Calu3 (cell line): ENCODE results near the gene C19orf85. TPM values are rescaled to one million over a fixed set of nuclear protein-coding genes. Genes with fewer than 3 reads are reported as not detected.

ENCODE experiments used
- BruUV-seq: library from RNA; stranded (reverse); fragments of 400-500 nt; replicated peaks from 2 replicates; lab custom pipeline; 2021; lab: Mats Ljungman, UMichigan
- CTCF ChIA-PET: fragments of 300-600 bp; sonication (Branson Sonifier 250); formaldehyde crosslinking; loops from one replicate; lab custom pipeline; 2022; ENCODE audit warnings: antibody characterized with exemption; lab: Charles Lee
- DNase-seq: peaks from one replicate; pipeline ENCODE4 v3.0.0; 2022
- H3K27ac Mint-ChIP-seq: one replicate; pipeline ENCODE4 v1.8.0; 2022; ENCODE audit warnings: mixed read lengths; ENCODE audit not compliant: unreplicated experiment
- H3K27me3 Mint-ChIP-seq: one replicate; pipeline ENCODE4 v1.8.0; 2022; ENCODE audit warnings: mixed read lengths; ENCODE audit not compliant: unreplicated experiment
- H3K36me3 Mint-ChIP-seq: one replicate; pipeline ENCODE4 v1.8.0; 2022; ENCODE audit warnings: mild to moderate bottlenecking, moderate library complexity, mixed read lengths; ENCODE audit not compliant: insufficient read depth, unreplicated experiment
- H3K4me1 Mint-ChIP-seq: one replicate; pipeline ENCODE4 v1.8.0; 2022; ENCODE audit warnings: mild to moderate bottlenecking, low read depth, mixed read lengths; ENCODE audit not compliant: unreplicated experiment
- H3K4me3 Mint-ChIP-seq: one replicate; pipeline ENCODE4 v1.8.0; 2022; ENCODE audit warnings: mild to moderate bottlenecking, low read depth, moderate library complexity, mixed read lengths; ENCODE audit not compliant: unreplicated experiment
- H3K9me3 Mint-ChIP-seq: one replicate; pipeline ENCODE4 v1.8.0; 2022; ENCODE audit warnings: low read depth, mixed read lengths; ENCODE audit not compliant: unreplicated experiment
- intact Hi-C: fragments of 100-400 bp; cut with micrococcal nuclease; formaldehyde crosslinking; loops from one replicate; pipeline ENCODE4 v1.10.0; 2022; ENCODE audit not compliant: unreplicated experiment
- total RNA-seq: library from RNA; stranded (reverse); gene quantifications from 2 replicates; pipeline ENCODE4 v1.2.3, GENCODE V29; 2022
- TF ChIP-seq, protein P1 (sequence below): fragments of 200-600 bp; IDR thresholded peaks from one replicate; pipeline ENCODE4 v1.8.0; 2022; ENCODE audit warnings: antibody characterized with exemption; ENCODE audit not compliant: unreplicated experiment

Gene C19orf85
- total RNA-seq, 1 experiment from 2014 or later, result not detected

DNA sequence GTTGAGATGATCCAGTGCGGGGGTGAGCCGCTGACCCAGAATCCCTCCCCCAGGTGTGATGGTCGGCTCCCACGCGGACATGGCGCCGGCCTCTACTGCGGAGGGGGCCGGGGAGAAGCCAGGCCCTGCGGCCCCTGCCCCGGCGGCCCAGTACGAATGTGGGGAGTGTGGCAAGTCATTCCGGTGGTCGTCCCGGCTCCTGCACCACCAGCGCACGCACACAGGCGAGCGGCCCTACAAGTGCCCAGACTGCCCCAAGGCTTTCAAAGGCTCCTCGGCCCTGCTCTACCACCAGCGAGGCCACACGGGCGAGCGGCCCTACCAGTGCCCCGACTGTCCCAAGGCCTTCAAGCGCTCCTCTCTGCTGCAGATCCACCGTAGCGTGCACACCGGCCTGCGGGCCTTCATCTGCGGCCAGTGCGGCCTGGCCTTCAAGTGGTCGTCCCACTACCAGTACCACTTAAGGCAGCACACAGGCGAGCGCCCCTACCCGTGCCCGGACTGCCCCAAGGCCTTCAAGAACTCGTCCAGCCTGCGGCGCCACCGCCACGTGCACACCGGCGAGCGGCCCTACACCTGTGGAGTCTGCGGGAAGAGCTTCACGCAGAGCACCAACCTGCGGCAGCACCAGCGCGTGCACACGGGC is 16.7 kb upstream of the C19orf85 start:
- intact Hi-C loops, result no loop called here
- CTCF ChIA-PET, result no interaction called here
- DNase-seq, result no peak
- Mint-ChIP-seq H3K4me3 (no peak overlapping the region), H3K4me1 (peaks cover 35% of the 10 kb centered on the region), H3K27ac (no peak overlapping the region), H3K27me3 (no peaks in the 10 kb centered on the region), H3K36me3 (peaks cover 67% of the 10 kb centered on the region), H3K9me3 (no peaks in the 10 kb centered on the region)
- no TSS peak for BruUV-seq
- TF ChIP-seq, protein P1, sequence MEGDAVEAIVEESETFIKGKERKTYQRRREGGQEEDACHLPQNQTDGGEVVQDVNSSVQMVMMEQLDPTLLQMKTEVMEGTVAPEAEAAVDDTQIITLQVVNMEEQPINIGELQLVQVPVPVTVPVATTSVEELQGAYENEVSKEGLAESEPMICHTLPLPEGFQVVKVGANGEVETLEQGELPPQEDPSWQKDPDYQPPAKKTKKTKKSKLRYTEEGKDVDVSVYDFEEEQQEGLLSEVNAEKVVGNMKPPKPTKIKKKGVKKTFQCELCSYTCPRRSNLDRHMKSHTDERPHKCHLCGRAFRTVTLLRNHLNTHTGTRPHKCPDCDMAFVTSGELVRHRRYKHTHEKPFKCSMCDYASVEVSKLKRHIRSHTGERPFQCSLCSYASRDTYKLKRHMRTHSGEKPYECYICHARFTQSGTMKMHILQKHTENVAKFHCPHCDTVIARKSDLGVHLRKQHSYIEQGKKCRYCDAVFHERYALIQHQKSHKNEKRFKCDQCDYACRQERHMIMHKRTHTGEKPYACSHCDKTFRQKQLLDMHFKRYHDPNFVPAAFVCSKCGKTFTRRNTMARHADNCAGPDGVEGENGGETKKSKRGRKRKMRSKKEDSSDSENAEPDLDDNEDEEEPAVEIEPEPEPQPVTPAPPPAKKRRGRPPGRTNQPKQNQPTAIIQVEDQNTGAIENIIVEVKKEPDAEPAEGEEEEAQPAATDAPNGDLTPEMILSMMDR, result no peak

DNA sequence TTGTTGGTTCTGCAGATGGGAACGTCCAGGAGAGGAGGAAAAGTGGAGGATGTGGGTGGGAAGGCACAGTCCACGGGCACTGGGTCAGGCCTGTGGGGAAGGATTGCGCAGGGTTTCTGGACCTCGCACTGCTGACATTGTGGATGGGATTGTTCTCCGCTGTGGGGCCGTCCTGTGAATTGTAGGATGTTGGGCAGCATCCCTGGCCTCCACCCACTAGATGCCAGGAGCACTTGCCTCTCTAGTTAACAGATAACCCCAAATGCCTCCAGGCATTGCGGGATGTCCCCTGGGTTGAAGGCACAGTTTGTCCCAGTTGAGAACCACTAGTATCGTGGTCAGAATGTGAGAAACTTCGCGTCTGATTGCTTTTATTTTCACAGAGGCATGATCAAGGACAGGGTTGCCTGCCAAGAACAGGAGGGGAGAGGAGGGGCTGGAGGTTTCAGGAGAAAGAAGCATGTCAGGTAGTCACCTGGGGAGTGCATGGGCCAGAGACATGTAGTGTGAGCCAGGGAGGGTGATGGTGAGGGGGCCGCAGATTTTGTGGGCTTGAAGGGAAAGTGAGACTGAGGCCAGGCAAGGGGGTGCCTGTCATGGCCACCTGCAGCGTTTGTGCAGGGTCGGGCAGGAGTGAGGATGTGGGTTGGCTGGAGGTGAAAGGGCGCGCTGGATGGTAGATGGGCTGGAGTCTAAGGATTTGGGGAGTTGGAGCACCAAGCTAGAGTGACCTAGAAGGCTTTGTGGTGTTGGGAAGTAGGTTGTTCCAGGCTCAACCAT is 15.1 kb upstream of the C19orf85 start:
- Mint-ChIP-seq H3K9me3 (no peaks in the 10 kb centered on the region), H3K4me1 (peaks cover 28% of the 10 kb centered on the region), H3K4me3 (no peak overlapping the region), H3K27ac (peak overlapping the region; percentile 12), H3K36me3 (peaks cover 61% of the 10 kb centered on the region), H3K27me3 (no peaks in the 10 kb centered on the region)
- CTCF ChIA-PET, result interaction anchor here (0.6 to 0.7 kb wide), 2 partner anchors 204 to 444 kb away, joined by 3 to 4 read pairs; no protein-coding TSS in a partner anchor
- no peak for DNase-seq
- intact Hi-C loops, result no loop called here
- TF ChIP-seq, protein P1, result no peak
- BruUV-seq, result no TSS peak

DNA sequence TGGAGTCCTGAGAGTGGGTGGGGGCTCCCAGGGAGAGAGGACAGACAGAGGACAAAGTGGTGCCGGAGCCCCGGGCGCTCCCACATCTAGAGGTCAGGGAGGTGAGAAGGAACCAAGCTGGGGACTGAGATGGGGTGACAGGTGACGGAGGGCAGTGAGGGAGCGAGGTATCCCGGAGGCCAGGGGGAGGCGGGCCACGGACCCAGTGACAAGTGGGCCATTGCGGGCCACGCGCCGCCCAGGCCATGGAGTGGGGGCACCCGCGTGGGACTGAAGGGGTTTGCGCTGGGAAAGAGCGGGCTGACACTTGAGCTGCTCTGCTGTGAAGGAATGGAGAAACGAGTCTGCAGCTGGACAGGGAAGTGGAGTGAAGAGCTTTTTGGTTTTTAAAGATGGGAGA is 14.5 kb upstream of the C19orf85 start:
- H3K9me3 Mint-ChIP-seq, result no peaks in the 10 kb centered on the region
- H3K4me3 Mint-ChIP-seq, result peak overlapping the region; percentile 3
- CTCF ChIA-PET, result interaction anchor here (0.6 kb wide), 1 partner anchor 203 kb away, joined by 3 read pairs; no protein-coding TSS in a partner anchor
- H3K27ac Mint-ChIP-seq, result peak overlapping the region; percentile 12
- DNase-seq, result no peak
- H3K4me1 Mint-ChIP-seq, result peaks cover 28% of the 10 kb centered on the region
- TF ChIP-seq, protein P1, result no peak
- peaks cover 55% of the 10 kb centered on the region for H3K36me3 Mint-ChIP-seq
- no peaks in the 10 kb centered on the region for H3K27me3 Mint-ChIP-seq
- intact Hi-C loops, result no loop called here
- no TSS peak for BruUV-seq

DNA sequence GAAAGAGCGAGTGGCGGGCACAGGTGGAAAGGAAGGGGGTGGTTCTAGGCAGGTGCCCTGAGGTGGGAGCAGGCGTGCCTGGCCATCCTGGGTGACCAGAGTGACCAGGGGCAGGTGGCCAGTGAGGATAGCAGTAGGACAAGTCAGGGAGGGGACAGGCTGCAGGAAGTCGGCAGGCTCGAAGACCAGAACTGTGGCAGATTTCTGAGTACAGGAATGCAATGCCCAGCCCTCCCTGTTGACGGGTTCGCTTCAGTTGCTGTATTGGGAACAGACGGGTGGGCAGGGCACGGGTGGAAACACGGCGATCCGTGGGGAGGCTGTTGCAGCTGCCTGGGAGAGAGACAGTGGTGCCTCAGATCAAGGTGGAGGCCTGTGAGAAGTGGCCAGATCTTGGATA is 13.8 kb upstream of the C19orf85 start:
- H3K27me3 Mint-ChIP-seq, result no peaks in the 10 kb centered on the region
- intact Hi-C loops, result no loop called here
- H3K36me3 Mint-ChIP-seq, result peaks cover 48% of the 10 kb centered on the region
- BruUV-seq, result no TSS peak
- DNase-seq, result no peak
- TF ChIP-seq, protein P1, result no peak
- no peak overlapping the region for H3K27ac Mint-ChIP-seq
- peak overlapping the region; percentile 84 for H3K4me3 Mint-ChIP-seq
- CTCF ChIA-PET, result interaction anchor here (0.5 kb wide), 1 partner anchor 26 kb away, joined by 3 read pairs; no protein-coding TSS in a partner anchor
- H3K4me1 Mint-ChIP-seq, result peaks cover 28% of the 10 kb centered on the region
- no peaks in the 10 kb centered on the region for H3K9me3 Mint-ChIP-seq
